ENCODE measurements around the gene SPRR5.
A peak's percentile ranks its signal among the peaks of the same experiment; 100 is the strongest.

The SPRR5 gene

GRCh38 chr1:152946651-152947256, at the start of gene SPRR5:
Gene SPRR5 (plus strand): TSS chr1:152947206. CDS start chr1:152948555, 1,349 bp downstream.
- no peak for DNase-seq

- no peak for DNase-seq
Observed at GRCh38 chr1:152899027-152899426, 48.0 kb upstream of the SPRR5 start.

GRCh38 chr1:152899883-152900282, 47.1 kb upstream of the SPRR5 start:
- DNase-seq: no peak

GRCh38 chr1:152901631-152902030, 45.4 kb upstream of the SPRR5 start:
- DNase-seq: no peak

- no peak for DNase-seq
Observed at GRCh38 chr1:152902636-152903035, 44.4 kb upstream of the SPRR5 start.

GRCh38 chr1:152904688-152905440, 42.1 kb upstream of the SPRR5 start:
- no peak for DNase-seq

GRCh38 chr1:152906023-152906565, 40.9 kb upstream of the SPRR5 start:
- DNase-seq: no peak

GRCh38 chr1:152907686-152908601, 39.1 kb upstream of the SPRR5 start, which contains the start of gene IVL:
Gene IVL (plus strand): TSS chr1:152908546. CDS start chr1:152909798, 1,252 bp downstream.
- no peak for DNase-seq

GRCh38 chr1:152909206-152909605, 37.8 kb upstream of the SPRR5 start:
- no peak for DNase-seq

- DNase-seq: no peak
Observed at GRCh38 chr1:152912471-152912870, 34.5 kb upstream of the SPRR5 start.

- DNase-seq: no peak
Observed at GRCh38 chr1:152912900-152913299, 34.1 kb upstream of the SPRR5 start.

- DNase-seq: peak in 2 of 51 donors; percentile 4 to 11
Observed at GRCh38 chr1:152917794-152918193, 29.2 kb upstream of the SPRR5 start.

- DNase-seq: no peak
Observed at GRCh38 chr1:152919071-152919470, 27.9 kb upstream of the SPRR5 start.

GRCh38 chr1:152924191-152924590, 22.8 kb upstream of the SPRR5 start:
- DNase-seq: no peak

GRCh38 chr1:152926091-152926490, 20.9 kb upstream of the SPRR5 start:
- DNase-seq: no peak

- no peak for DNase-seq
Observed at GRCh38 chr1:152928671-152929070, 18.3 kb upstream of the SPRR5 start.

- DNase-seq: no peak
Observed at GRCh38 chr1:152932170-152932811, 14.7 kb upstream of the SPRR5 start.

GRCh38 chr1:152933196-152933595, 13.8 kb upstream of the SPRR5 start:
- no peak for DNase-seq

GRCh38 chr1:152940614-152941013, 6.4 kb upstream of the SPRR5 start:
- DNase-seq: no peak

- DNase-seq: no peak
Observed at GRCh38 chr1:152941037-152941711, 5.8 kb upstream of the SPRR5 start.

- DNase-seq: no peak
Observed at GRCh38 chr1:152942161-152942560, 4.8 kb upstream of the SPRR5 start.

Measured in hypothalamus (tissue), 51 donors.